IPS-18c (cell line): ENCODE measurements around the gene ZKSCAN8.
"Not testable (repeated sequence)": the region's sequence is repeated elsewhere in the genome, so short reads cannot be mapped to it uniquely, and the experiment has no call there.

Experiments
- H3K4me3 ChIP-seq: 2 replicates; pipeline ENCODE4 v1.7.0; 2013; ENCODE audit warnings: low read depth, mild to moderate bottlenecking, low read length, moderate library complexity; ENCODE audit not compliant: insufficient read depth
- H3K9me3 ChIP-seq: one replicate; pipeline ENCODE4 v1.6.1; 2013; ENCODE audit warnings: mild to moderate bottlenecking, low read length, moderate library complexity; ENCODE audit not compliant: control insufficient read depth, insufficient read depth

Gene ZKSCAN8

DNA sequence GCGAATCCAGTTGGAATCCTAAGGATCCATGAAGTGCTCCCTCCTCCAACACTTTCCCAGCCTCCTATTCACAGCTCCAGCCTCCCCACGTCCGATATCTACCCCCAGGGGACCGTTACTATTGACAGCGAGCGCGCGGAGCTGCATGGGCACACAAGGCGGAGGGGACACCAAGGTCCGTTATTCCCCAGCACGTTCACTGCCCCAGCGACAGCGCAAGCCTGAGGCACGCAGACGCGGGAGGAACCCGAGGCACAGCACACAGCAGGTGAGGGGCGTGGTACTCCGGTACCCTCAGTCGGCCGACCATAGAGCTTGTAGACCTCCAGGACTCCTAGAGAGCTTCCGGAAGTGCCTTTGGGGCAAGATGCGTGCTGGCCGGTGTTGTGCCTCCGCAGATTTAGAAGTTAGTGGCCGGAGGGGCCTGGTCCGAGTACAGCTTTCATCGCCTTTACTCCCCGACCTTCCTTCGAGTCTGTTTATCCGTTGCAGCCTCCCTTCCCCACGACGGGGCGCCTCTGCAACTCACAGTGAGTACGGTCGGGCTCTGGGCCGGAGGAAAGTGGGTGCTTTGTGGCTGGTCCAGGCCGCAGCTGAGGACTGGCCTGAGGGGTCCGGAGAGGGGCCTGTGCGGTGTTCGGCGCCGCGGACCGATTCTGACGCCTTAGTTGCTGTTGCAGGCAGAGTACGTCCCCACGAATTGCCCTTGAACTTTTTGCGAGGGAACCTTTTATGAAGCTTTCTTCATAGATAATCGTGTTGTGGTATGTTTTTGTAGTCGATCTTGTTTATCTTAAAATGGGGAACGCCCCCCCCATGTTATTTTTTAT, at the start of gene ZKSCAN8:
TSS of gene ZKSCAN8 (plus strand) at position 384 of the 830 bp plus-strand sequence. CDS start 6,525 bp downstream, outside the sequence.
- Histone ChIP-seq H3K9me3 (no peaks in the 10 kb centered on the region), H3K4me3 (peak within 1 kb of the TSS; percentile 99)

DNA sequence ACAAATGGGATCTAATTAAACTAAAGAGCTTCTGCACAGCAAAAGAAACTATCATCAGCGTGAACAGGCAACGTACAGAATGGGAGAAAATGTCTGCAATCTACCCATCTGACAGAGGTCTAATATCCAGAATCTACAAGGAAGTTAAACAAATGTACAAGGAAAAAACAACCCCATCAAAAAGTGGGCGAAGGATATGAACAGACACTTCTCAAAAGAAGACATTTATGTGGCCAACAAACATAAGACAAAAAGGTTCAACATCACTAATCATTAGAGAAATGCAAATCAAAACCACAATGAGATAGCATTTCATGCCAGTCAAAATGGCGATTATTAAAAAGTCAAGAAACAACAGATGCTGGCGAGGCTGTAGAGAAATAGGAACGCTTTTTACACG, 39.5 kb upstream of the ZKSCAN8 start:
- not testable (repeated sequence) for H3K4me3 ChIP-seq, H3K9me3 ChIP-seq

DNA sequence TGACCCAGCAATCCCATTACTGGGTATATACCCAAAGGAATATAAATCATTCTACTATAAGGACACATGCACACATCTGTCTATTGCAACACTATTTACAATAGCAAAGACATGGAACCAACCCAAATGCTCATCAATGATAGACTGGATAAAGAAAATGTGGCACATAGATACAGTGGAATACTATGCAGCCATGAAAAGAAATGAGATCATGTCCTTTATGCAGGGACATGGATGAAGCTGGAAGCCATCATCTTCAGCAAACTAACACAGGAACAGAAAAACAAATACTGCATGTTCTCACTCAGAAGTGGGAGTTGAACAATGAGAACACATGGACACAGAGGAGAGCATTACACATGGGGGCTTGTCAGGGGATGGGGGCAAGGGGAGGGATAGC, 39.0 kb upstream of the ZKSCAN8 start:
- not testable (repeated sequence) for H3K4me3 ChIP-seq, H3K9me3 ChIP-seq

DNA sequence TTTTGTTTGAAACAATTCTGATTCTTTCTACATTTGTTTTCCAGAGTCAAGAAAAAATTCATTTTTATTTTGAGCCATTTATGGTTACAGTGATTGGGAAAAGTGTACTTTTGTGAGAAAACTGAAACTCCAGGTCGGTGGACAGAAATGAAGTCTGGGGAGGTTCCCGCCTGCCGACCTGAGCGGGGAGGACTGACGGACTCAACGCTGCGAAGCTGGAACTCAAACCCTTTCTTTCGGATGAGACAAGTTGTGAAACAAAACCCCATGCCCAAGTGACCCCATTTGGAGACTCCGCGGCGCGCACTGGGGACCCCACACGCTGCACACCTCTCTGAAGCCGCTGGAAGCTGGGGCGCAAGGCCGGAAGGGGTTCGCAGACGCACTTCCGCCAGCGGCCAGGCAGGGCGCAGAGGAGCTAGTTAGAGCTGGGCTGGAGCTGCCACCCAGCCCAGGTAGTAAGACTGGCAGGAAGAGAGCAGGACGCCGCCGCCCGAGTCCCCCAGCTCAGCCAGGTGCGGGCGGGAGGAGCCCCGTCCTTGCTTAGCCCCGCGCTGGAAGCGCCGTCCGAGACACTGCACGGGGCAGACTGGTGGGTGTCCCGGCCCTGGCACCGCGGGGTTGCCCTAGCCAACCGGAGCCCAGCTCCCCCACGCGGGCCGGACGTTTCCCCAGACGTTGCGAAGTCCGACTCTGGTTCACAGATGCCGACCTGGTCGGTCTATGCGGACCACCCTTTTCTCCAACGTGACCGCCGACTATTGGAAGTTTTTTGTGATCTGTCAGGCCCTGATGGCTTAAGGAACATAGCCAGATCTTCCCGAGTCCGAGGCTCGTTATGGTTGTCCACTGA, 37.1 kb upstream of the ZKSCAN8 start:
- no peaks in the 10 kb centered on the region for H3K9me3 ChIP-seq
- peak overlapping the region; percentile 83 for H3K4me3 ChIP-seq

DNA sequence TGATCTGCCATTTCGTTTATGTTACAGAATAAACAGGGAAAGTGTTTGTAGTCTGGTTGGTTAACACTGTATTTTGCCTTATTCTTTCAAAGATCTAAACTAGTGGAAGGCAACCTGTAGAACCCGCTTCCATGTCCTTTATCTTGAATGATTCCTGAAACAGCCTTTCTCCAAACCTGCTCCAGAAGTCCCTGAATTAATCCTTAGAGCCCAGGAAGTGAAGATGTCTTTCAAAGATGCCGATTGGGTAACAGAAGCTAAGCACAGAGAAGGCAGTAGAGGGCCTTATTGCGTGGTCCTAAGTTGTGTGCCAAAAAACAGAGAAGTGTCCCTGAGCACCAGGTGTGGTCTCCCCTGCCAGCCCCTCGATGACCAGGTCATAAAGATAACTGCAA, 36.4 kb upstream of the ZKSCAN8 start:
- H3K9me3 ChIP-seq: no peaks in the 10 kb centered on the region
- peak overlapping the region; percentile 83 for H3K4me3 ChIP-seq

- no peaks in the 10 kb centered on the region for H3K9me3 ChIP-seq
- no peak overlapping the region for H3K4me3 ChIP-seq
Observed at GRCh38 chr6:28107506-28107905, 34.2 kb upstream of the ZKSCAN8 start.

- no peak overlapping the region for H3K4me3 ChIP-seq
Observed at GRCh38 chr6:28111964-28112363, 29.7 kb upstream of the ZKSCAN8 start.

GRCh38 chr6:28115799-28116198, 25.9 kb upstream of the ZKSCAN8 start:
- no peak overlapping the region for H3K4me3 ChIP-seq
- H3K9me3 ChIP-seq: no peaks in the 10 kb centered on the region

More at GRCh38 chr6:28111964-28112363, 29.7 kb upstream of the ZKSCAN8 start:
- no peaks in the 10 kb centered on the region for H3K9me3 ChIP-seq

- Histone ChIP-seq H3K9me3 (no peaks in the 10 kb centered on the region), H3K4me3 (no peak overlapping the region)
Observed at GRCh38 chr6:28117386-28118050, 24.2 kb upstream of the ZKSCAN8 start.

DNA sequence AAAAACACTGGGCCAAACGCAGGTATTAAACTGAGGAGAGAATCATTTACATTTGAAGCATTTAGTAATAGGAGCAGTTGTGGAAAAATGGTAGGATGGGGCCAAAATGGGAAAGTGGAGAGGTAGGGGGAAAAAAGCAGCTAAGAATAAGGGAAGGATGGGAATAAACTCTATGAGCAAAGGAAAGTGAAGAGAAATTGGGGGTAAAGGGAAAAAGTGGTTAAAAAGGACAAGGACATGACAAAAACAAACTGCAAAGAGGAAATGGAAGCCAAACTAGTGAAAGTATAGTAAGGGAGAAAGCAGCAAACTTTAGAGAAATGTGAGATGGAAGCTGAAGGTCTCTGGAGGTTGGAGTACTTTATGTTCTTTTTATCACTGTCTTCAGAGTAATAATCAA, 23.5 kb upstream of the ZKSCAN8 start:
- H3K4me3 ChIP-seq: no peak overlapping the region
- H3K9me3 ChIP-seq: no peaks in the 10 kb centered on the region

DNA sequence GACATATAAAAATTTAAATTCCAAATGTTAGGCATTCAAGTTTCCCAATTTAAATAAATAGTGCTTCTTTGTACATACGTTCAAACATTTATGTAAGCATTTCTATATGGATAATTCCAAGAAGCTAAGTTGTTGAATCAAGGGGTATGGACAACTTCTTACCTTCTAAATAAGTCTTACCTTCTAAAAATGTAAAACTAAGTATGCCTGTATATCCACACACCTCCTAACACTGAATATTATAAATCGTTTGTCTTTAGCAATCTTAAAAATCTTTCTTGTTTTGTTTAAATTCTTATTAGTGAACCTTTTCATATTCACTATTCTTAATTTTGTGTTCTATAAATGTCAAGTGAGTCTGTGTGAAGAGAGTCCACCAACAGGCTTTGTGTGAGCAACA, 19.8 kb upstream of the ZKSCAN8 start:
- no peaks in the 10 kb centered on the region for H3K9me3 ChIP-seq

GRCh38 chr6:28122283-28122682, 19.4 kb upstream of the ZKSCAN8 start:
- not testable (repeated sequence) for H3K9me3 ChIP-seq, H3K4me3 ChIP-seq

More for the DNA sequence above, 19.8 kb upstream of the ZKSCAN8 start:
- no peak overlapping the region for H3K4me3 ChIP-seq

- Histone ChIP-seq H3K4me3 (peak within 1 kb of the TSS; percentile 89), H3K9me3 (no peaks in the 10 kb centered on the region)
Observed at GRCh38 chr6:28124350-28124970, 17.2 kb upstream of the ZKSCAN8 start, which contains the start of gene ZSCAN16. Gene ZSCAN16, plus strand, starts transcription at chr6:28124609. Its CDS starts 835 bp downstream, at chr6:28125444.

DNA sequence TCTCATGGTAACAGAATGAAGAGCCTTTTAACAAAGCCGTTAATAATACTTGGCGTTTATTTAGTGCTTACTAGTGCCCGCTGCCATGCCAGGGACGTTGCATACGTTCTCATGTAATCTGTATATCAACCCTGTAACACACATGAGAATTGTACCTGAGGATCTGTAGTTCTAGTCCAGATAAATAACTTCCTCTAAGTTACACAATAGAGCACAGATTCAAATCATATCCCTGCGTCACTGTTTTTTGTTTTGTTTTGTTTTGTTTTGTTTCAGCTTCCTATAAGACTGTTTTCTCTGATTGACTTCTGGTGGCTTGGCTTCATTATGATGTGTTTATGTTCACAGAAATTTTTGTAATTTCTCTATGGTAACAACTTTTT, 16.7 kb upstream of the ZKSCAN8 start:
- no peaks in the 10 kb centered on the region for H3K9me3 ChIP-seq
- peak overlapping the region; percentile 89 for H3K4me3 ChIP-seq

DNA sequence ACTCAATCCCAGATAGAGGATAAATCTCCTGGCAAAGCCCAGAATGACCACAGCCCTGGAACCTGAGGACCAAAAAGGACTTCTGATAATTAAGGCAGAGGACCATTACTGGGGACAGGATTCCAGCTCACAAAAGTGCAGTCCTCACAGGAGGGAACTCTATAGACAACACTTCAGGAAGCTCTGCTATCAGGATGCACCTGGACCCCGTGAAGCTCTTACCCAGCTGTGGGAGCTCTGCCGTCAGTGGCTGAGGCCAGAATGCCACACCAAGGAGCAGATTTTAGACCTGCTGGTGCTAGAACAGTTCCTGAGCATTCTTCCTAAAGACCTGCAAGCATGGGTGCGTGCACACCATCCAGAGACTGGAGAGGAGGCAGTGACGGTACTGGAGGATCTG, 16.3 kb upstream of the ZKSCAN8 start:
- H3K9me3 ChIP-seq: no peaks in the 10 kb centered on the region
- no peak overlapping the region; the same call in 1 of the 2 replicates for H3K4me3 ChIP-seq

- H3K4me3 ChIP-seq: no peak overlapping the region
- no peaks in the 10 kb centered on the region for H3K9me3 ChIP-seq
Observed at GRCh38 chr6:28134015-28134414, 7.7 kb upstream of the ZKSCAN8 start.

- H3K4me3 ChIP-seq: no peak overlapping the region
- no peaks in the 10 kb centered on the region for H3K9me3 ChIP-seq
Observed at GRCh38 chr6:28134716-28135115, 7.0 kb upstream of the ZKSCAN8 start.
